ENCODE measurements around the gene NPBWR2. TPM values are rescaled to one million over a fixed set of nuclear protein-coding genes. Genes with fewer than 3 reads are reported as not detected.

Gene NPBWR2
- polyA plus RNA-seq, 1 of the 3 experiments (the other 2 are of a cell fraction), result not detected

- ChIA-PET POLR2A (no interaction called here), CTCF (interaction anchor here (0.7 to 2.3 kb wide), 4 partner anchors 10 to 30 kb away, joined by 3 to 16 read pairs (median 5); partner anchors contain the start of gene LKAAEAR1)
- no peaks in the 10 kb centered on the region for H3F3A ChIP-seq (replicated peaks; ENCODE audit: insufficient read depth)
- H3K4me2 ChIP-seq, result no peak overlapping the region
- peaks cover 0 to 2% of the 10 kb centered on the region in 2 experiments; a peak in 1 of 4 replicates for H3K4me1 ChIP-seq (ENCODE audit: control insufficient read depth in 1 of 2, insufficient read depth in 2 of 2, low read depth in 1 of 2, low read length in 1 of 2)
- H3K27me3 ChIP-seq (ENCODE audit: insufficient read depth), result no peaks in the 10 kb centered on the region; the same call in 1 of the 2 replicates
- TF ChIP-seq USF1 (IDR thresholded peaks at IDR 0.05; ENCODE audit: borderline replicate concordance, low read depth) (no peak), CHD2 (IDR thresholded peaks at IDR 0.05; ENCODE audit: low read length, partially characterized antibody) (no peak), RCOR1 (IDR thresholded peaks at IDR 0.05; ENCODE audit: low read length) (no peak), JUND (IDR thresholded peaks at IDR 0.05) (no peak), FOXM1 (IDR thresholded peaks at IDR 0.05; ENCODE audit: low read depth) (no peak), CTCF (IDR thresholded peaks at IDR 0.05) (no peak), RXRA (IDR thresholded peaks at IDR 0.05; ENCODE audit: borderline replicate concordance, low read depth) (no peak), EZH2phosphoT487 (IDR thresholded peaks at IDR 0.05; ENCODE audit: borderline replicate concordance, low read depth) (no peak), NFIC (IDR thresholded peaks at IDR 0.05; ENCODE audit: borderline replicate concordance) (no peak)
- TF ChIP-seq, protein P1, sequence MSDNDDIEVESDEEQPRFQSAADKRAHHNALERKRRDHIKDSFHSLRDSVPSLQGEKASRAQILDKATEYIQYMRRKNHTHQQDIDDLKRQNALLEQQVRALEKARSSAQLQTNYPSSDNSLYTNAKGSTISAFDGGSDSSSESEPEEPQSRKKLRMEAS (IDR thresholded peaks at IDR 0.05; ENCODE audit: low read depth), result no peak
- WGBS (ENCODE audit: low lambda C conversion rate), result 49% methylated on average over 7 of the region's 14 CpGs
- H3K4me3 ChIP-seq (ENCODE audit: low read depth in 2 of 2, low read length in 1 of 2), result no peak overlapping the region
- no peaks in the 10 kb centered on the region for H3K9me3 ChIP-seq
- H3K9me2 ChIP-seq, result no peaks in the 10 kb centered on the region
- no peaks in the 10 kb centered on the region for H4K20me1 ChIP-seq (ENCODE audit: insufficient read depth)
- H3K79me2 ChIP-seq (ENCODE audit: insufficient read depth), result no peaks in the 10 kb centered on the region
- no peak for DNase-seq
- no peak overlapping the region for H3K9ac ChIP-seq
- H2AFZ ChIP-seq (ENCODE audit: low read depth), result no peak overlapping the region
- no peaks in the 10 kb centered on the region for H3K36me3 ChIP-seq (replicated peaks in 1 of 2; ENCODE audit: control insufficient read depth in 1 of 2, insufficient read depth in 2 of 2, low read length in 1 of 2)
- no peak overlapping the region for H3K27ac ChIP-seq (ENCODE audit: low read depth in 2 of 2, low read length in 1 of 2)
Observed at GRCh38 chr20:64099880-64100565, 7.3 kb downstream of the NPBWR2 start.

- POLR2A ChIA-PET, result no interaction called here
- Histone ChIP-seq H3F3A (replicated peaks; ENCODE audit: insufficient read depth) (no peaks in the 10 kb centered on the region), H3K36me3 (replicated peaks in 1 of 2; ENCODE audit: control insufficient read depth in 1 of 2, insufficient read depth in 2 of 2, low read length in 1 of 2) (no peaks in the 10 kb centered on the region), H3K9me3 (no peaks in the 10 kb centered on the region), H4K20me1 (ENCODE audit: insufficient read depth) (no peaks in the 10 kb centered on the region), H3K9me2 (no peaks in the 10 kb centered on the region), H3K27ac (ENCODE audit: low read depth in 2 of 2, low read length in 1 of 2) (no peak overlapping the region), H3K9ac (no peak overlapping the region), H2AFZ (ENCODE audit: low read depth) (no peak overlapping the region), H3K4me3 (ENCODE audit: low read depth in 2 of 2, low read length in 1 of 2) (no peak overlapping the region), H3K27me3 (ENCODE audit: insufficient read depth) (no peaks in the 10 kb centered on the region; the same call in 1 of the 2 replicates), H3K79me2 (ENCODE audit: insufficient read depth) (no peaks in the 10 kb centered on the region), H3K4me1 (ENCODE audit: control insufficient read depth in 1 of 2, insufficient read depth in 2 of 2, low read depth in 1 of 2, low read length in 1 of 2) (peaks cover 0 to 2% of the 10 kb centered on the region in 2 experiments; a peak in 1 of 4 replicates), H3K4me2 (no peak overlapping the region)
- CTCF ChIA-PET, result interaction anchor here (0.7 to 2.3 kb wide), 5 partner anchors 15 to 39 kb away, joined by 3 to 16 read pairs (median 5); partner anchors contain the start of gene LKAAEAR1
- no peak for DNase-seq
- 67% methylated on average over 5 of the region's 21 CpGs for WGBS (ENCODE audit: low lambda C conversion rate)
- TF ChIP-seq JUND (IDR thresholded peaks at IDR 0.05), result no peak
- TF ChIP-seq TAF1 (IDR thresholded peaks at IDR 0.05; ENCODE audit: borderline replicate concordance, low read depth, low read length), result no peak
- no peak for TF ChIP-seq MXI1 (IDR thresholded peaks at IDR 0.05; ENCODE audit: low read depth, low read length)
- no peak for TF ChIP-seq GATA2 (CRISPR knock-in tag; IDR thresholded peaks at IDR 0.05)
- TF ChIP-seq CHD2 (IDR thresholded peaks at IDR 0.05; ENCODE audit: low read length, partially characterized antibody), result no peak
- TF ChIP-seq REST (IDR thresholded peaks at IDR 0.05; ENCODE audit: low read depth, low read length), result no peak
- TF ChIP-seq CTCF (IDR thresholded peaks at IDR 0.05), result no peak
- no peak for TF ChIP-seq NRF1 (IDR thresholded peaks at IDR 0.05; ENCODE audit: low read depth, low read length)
- no peak for TF ChIP-seq RFX5 (IDR thresholded peaks at IDR 0.05; ENCODE audit: low read length)
Observed at GRCh38 chr20:64099086-64099786, 8.1 kb downstream of the NPBWR2 start.

All from SK-N-SH (cell line).